HFFc6 (cell line): ENCODE measurements around the gene ASB16. TPM values are rescaled to one million over a fixed set of nuclear protein-coding genes. Genes with fewer than 3 reads are reported as not detected.

Experiments
- DNase-seq: peaks from one replicate; pipeline ENCODE4 v3.0.0-alpha.2; 2018
- H3K27ac Mint-ChIP-seq: 2 replicates; pipeline ENCODE4 v1.8.0; 2020; ENCODE audit warnings: mild to moderate bottlenecking, mixed read lengths
- H3K27me3 Mint-ChIP-seq: 2 replicates; pipeline ENCODE4 v1.8.0; 2021; ENCODE audit warnings: mild to moderate bottlenecking, moderate library complexity, mixed read lengths; ENCODE audit not compliant: insufficient read depth
- H3K36me3 Mint-ChIP-seq: 2 replicates; pipeline ENCODE4 v1.8.0; 2021; ENCODE audit warnings: low read depth, mixed read lengths
- H3K4me1 Mint-ChIP-seq: 2 replicates; pipeline ENCODE4 v1.8.0; 2020; ENCODE audit warnings: low read depth, mixed read lengths
- H3K4me3 Mint-ChIP-seq: 2 replicates; pipeline ENCODE4 v1.8.0; 2020; ENCODE audit warnings: mild to moderate bottlenecking, moderate library complexity, mixed read lengths
- H3K9me3 Mint-ChIP-seq: 2 replicates; pipeline ENCODE4 v1.8.0; 2020; ENCODE audit warnings: mild to moderate bottlenecking, mixed read lengths
- CTCF ChIP-seq: fragments of 200-600 bp; sonication (generic); IDR thresholded peaks from 2 replicates; pipeline ENCODE4 v1.5.0; 2021; ENCODE audit warnings: antibody characterized with exemption, mild to moderate bottlenecking
- total RNA-seq, 6 experiments: library from RNA; stranded (reverse); fragmentation: NEBNext Ultra II Directional; extraction: Animal tissue kit (Norgen Biotek cat#: 25700); gene quantifications; 2 replicates in 1 of 6; 3 replicates in 5 of 6; pipeline ENCODE4 v1.2.3, GENCODE V29; 2021

ASB16 gene
- total RNA-seq, 6 experiments from 2014 or later, result 0.18 to 0.48 (median 0.29) TPM; not detected in 3

- H3K9me3 Mint-ChIP-seq, result no peaks in the 10 kb centered on the region
- peaks cover 18% of the 10 kb centered on the region for H3K36me3 Mint-ChIP-seq
- DNase-seq, result no peak
- no peaks in the 10 kb centered on the region for H3K27me3 Mint-ChIP-seq
- H3K4me1 Mint-ChIP-seq, result peaks cover 8% of the 10 kb centered on the region
- no peak overlapping the region for H3K4me3 Mint-ChIP-seq
- TF ChIP-seq CTCF, result no peak
- peak overlapping the region; percentile 29; the same call in 1 of the 2 replicates for H3K27ac Mint-ChIP-seq
Measured at GRCh38 chr17:44159519-44160210, 10.8 kb upstream of the ASB16 start.

GRCh38 chr17:44164476-44164875 is 6.0 kb upstream of the ASB16 start:
- H3K27me3 Mint-ChIP-seq, result peaks cover 2% of the 10 kb centered on the region; the same call in 1 of the 2 replicates
- DNase-seq, result no peak
- TF ChIP-seq CTCF, result no peak
- no peaks in the 10 kb centered on the region for H3K9me3 Mint-ChIP-seq
- H3K4me3 Mint-ChIP-seq, result no peak overlapping the region
- peaks cover 4% of the 10 kb centered on the region; the same call in 1 of the 2 replicates for H3K36me3 Mint-ChIP-seq
- H3K27ac Mint-ChIP-seq, result no peak overlapping the region
- H3K4me1 Mint-ChIP-seq, result peaks cover 15% of the 10 kb centered on the region

GRCh38 chr17:44167181-44167861 is 3.2 kb upstream of the ASB16 start:
- Mint-ChIP-seq H3K4me3 (no peak overlapping the region), H3K36me3 (no peaks in the 10 kb centered on the region; the same call in 1 of the 2 replicates), H3K4me1 (peaks cover 21% of the 10 kb centered on the region), H3K27ac (no peak overlapping the region), H3K9me3 (no peaks in the 10 kb centered on the region), H3K27me3 (peaks cover 2% of the 10 kb centered on the region; the same call in 1 of the 2 replicates)
- no peak for TF ChIP-seq CTCF
- DNase-seq, result no peak

- no peak for TF ChIP-seq CTCF
- H3K36me3 Mint-ChIP-seq, result no peaks in the 10 kb centered on the region; the same call in 1 of the 2 replicates
- peaks cover 2% of the 10 kb centered on the region; the same call in 1 of the 2 replicates for H3K27me3 Mint-ChIP-seq
- no peaks in the 10 kb centered on the region for H3K9me3 Mint-ChIP-seq
- peaks cover 21% of the 10 kb centered on the region for H3K4me1 Mint-ChIP-seq
- peak overlapping the region; percentile 3; the same call in 1 of the 2 replicates for H3K4me3 Mint-ChIP-seq
- no peak for DNase-seq
- H3K27ac Mint-ChIP-seq, result no peak overlapping the region
Measured at GRCh38 chr17:44170135-44170498, 387 bp upstream of the ASB16 start.

- Mint-ChIP-seq H3K27ac (no peak overlapping the region), H3K4me1 (peaks cover 21% of the 10 kb centered on the region), H3K27me3 (peaks cover 2% of the 10 kb centered on the region; the same call in 1 of the 2 replicates), H3K4me3 (no peak overlapping the region), H3K36me3 (peaks cover 3% of the 10 kb centered on the region; the same call in 1 of the 2 replicates), H3K9me3 (no peaks in the 10 kb centered on the region)
- no peak for DNase-seq
- no peak for TF ChIP-seq CTCF
Measured at GRCh38 chr17:44171931-44172455, 1.5 kb downstream of the ASB16 start.
